GM18499 (cell line): ENCODE measurements around the gene RHOC.

Source experiments
- ATAC-seq: cut with Tn5 transposase; IDR thresholded peaks from one replicate; pipeline ENCODE4 v1.9.1; 2021; ENCODE audit warnings: moderate number of reproducible peaks; ENCODE audit not compliant: insufficient read depth, unreplicated experiment

Gene RHOC

GRCh38 chr1:112687361-112687760 lies 19.6 kb downstream of the RHOC start:
- no peak for ATAC-seq

DNA sequence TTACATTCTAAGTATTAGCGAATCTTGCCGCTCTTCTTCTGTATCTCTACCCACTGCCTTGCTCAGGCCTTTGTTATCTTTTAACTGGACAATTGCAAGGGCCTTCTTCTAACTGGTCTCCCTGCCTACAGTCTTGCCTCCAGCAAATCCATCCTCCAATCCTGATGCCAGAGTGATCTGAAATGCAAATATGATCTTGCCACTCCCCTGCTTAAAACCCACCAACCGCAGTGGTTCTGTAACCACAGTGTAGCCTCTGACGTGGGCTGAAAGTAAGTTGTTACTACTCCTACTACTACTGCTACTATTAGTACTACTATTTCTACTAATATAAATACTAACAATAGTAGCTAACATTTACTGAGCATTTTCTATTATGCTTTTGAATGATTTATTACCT lies 20.1 kb downstream of the RHOC start:
- no peak for ATAC-seq

GRCh38 chr1:112686417-112686816 lies 20.5 kb downstream of the RHOC start:
- ATAC-seq: no peak

- no peak for ATAC-seq
Measured at GRCh38 chr1:112685913-112686312, 21.0 kb downstream of the RHOC start.

GRCh38 chr1:112678605-112679004 lies 28.3 kb downstream of the RHOC start:
- ATAC-seq: no peak

- ATAC-seq: no peak
Measured at GRCh38 chr1:112677501-112677900, 29.4 kb downstream of the RHOC start.

DNA sequence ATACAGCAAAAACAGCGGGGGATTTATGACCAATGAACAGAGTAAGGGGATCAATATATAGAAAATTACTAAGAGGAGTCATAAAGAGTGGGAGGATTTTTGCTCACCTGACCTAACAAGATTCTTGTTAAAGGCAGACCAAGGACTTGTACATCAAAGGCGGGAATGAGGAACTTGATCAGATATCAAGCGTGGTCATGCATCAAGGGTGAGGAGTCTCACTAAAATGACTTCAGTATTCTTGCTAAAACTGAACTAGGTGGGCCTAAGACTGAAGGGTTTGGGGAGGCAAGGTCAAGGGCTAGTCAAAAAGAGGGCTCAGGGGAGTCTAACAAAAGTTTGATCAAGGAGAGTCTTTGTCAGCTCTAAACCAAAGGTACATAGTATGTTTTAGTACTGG lies 30.4 kb downstream of the RHOC start:
- no peak for ATAC-seq

DNA sequence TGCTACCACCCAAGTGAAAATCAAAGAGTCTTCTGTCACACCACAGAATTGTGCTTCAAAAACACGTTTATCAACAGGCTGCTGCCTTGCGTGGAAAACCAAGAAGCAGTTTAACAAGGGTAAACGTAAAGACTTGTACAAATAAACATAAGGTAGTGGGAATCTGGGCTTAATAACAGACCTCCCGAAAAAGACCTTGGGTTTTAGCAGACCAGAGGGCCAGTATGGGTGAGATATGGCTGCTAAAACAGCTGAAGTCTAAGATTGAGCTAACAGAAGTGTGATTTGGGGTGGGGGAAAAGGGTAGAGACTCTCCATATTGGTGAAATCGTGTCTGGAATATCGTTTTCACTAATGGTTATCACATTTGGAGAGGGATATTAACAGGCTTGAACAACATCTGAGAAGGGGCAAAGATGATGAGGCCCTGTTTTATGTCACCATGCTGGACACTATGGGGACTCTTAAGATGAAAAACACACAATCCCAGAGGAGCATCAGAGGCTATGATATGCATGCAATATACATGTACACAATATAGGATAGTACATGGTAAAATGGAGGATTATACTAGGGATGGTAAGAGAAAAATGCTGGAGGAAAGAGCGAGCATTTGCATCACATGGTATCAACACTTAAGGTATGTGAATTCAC lies 31.1 kb downstream of the RHOC start:
- no peak for ATAC-seq

GRCh38 chr1:112674986-112675727 lies 31.8 kb downstream of the RHOC start:
- no peak for ATAC-seq

GRCh38 chr1:112674440-112674985 lies 32.4 kb downstream of the RHOC start, which contains the start of gene MOV10:
MOV10 (plus strand) TSS chr1:112674659; CDS start chr1:112674913, 254 bp downstream.
- no peak for ATAC-seq

DNA sequence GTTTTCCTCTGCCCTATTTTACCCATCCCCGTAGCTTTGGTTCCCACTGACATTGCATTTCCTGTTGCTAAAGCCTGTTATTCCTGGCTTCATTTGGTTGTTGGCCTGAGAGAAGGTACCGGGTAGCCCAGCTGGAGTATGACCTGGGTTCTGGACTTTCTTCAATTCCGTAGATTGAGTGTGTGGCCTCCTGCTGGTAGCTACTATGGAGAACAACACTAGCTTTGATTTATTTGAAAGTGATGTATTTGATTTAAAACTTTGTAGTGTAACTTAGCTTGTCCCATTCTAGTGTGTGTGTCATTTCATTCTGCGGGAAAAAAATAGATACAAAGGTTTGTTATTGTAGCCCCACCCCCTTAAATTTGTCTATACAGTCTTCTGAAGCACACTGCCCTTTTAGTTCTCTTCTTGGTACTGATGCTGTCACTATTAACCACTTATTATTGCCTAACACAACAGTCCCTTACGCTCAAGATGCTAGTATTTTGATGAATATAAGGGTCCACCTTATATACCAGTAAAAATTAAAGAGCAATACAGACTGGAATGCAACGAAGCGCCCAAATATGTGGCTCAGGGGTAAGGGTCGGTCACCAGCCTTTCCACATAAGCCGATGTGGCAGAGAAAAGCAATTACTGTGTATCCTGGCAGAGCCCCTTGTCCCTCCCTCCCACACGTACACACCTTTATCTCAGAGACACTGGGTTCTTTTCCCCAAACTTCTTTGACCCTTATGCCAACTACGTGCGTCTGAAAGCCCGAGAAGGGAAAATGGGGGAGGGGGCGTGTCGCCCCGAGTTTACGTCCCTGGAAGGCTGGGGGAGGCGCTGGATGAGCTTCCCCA lies 33.1 kb downstream of the RHOC start:
- ATAC-seq: no peak

DNA sequence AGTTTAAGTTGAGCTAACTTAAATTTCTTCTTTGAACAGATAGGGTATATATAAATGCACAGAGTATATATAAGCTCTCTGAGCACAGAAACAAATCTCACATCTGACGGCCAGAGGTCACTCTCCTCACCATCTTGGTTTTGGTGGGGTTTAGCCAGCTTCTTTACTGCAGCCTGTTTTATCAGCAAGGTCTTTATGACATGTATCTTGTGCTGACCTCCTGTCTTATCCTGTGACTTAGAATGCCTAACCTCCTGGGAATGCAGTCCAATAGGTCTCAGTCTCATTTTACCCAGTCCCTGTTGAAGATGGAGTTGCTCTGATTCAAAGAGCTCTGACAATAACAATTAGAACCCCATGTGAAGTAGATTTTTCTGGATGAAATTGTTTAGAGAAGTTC lies 34.1 kb downstream of the RHOC start:
- no peak for ATAC-seq

DNA sequence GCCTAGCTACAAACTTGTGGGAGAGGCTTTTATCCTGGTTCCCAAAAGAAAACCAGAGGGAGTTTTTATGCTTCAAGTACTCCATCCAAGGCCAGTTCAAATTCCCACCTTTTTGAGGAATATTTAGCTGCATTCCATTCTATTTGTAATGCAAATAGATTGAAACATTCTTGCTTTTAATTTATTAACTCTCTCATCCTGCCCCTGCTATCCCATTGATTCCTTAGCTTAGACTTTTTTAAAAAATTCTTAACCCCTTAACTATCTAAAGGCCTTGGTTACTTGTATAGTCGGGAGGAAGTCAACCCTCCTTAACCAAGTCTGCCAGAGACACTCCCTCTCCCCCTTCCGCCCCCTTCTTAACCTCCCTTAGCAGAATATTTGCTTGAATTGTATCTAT lies 34.9 kb downstream of the RHOC start:
- no peak for ATAC-seq

DNA sequence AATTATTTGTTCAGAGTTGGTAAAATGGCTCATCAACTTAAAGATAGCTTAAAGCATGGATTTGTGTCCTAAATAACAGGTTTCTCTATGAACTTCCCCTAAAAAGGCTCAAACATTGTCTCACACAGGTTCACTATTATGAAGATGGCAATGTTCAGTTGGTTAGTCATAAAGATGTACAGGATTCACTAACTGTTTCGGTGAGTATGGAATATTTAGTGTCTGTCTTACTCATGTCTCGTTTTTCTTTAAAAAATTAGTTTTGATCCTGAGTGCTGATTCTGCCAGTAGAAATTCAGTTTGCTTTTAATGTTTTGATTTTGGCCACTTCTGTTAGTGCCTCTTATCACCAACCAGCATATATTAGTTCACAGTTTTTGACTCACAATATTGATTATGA lies 40.0 kb downstream of the RHOC start:
- ATAC-seq: no peak

GRCh38 chr1:112665857-112666256 lies 41.1 kb downstream of the RHOC start:
- ATAC-seq: no peak

- no peak for ATAC-seq
Measured at GRCh38 chr1:112651205-112651604, 55.7 kb downstream of the RHOC start.
